ENCODE measurements around the gene CLCN6. TPM values are rescaled to one million over a fixed set of nuclear protein-coding genes. Genes with fewer than 3 reads are reported as not detected.

The CLCN6 gene
- total and polyA plus RNA-seq, 4 donors, result 5.0 to 9.0 (median 6.5) TPM

- WGBS, result 87% methylated on average over 4 of the region's 4 CpGs
- H3K36me3 ChIP-seq (ENCODE audit: control insufficient read depth in 4 of 4, insufficient read depth in 3 of 4, low read depth in 1 of 4, low read length in 3 of 4), result no peaks in the 10 kb centered on the region
- no peaks in the 10 kb centered on the region for H3K27me3 ChIP-seq (ENCODE audit: control insufficient read depth in 4 of 4, insufficient read depth in 4 of 4, low read length in 3 of 4)
- H3K4me1 ChIP-seq (ENCODE audit: control insufficient read depth in 4 of 4, insufficient read depth in 4 of 4, low read length in 3 of 4), result no peaks in the 10 kb centered on the region
- no peak overlapping the region for H3K9ac ChIP-seq (ENCODE audit: low read depth in 1 of 2, low read length in 2 of 2)
- TF ChIP-seq HNF4G (IDR thresholded peaks at IDR 0.05) (no peak), EGR1 (IDR thresholded peaks at IDR 0.05; ENCODE audit: low read depth in 2 of 2) (no peak)
- H3K27ac ChIP-seq (ENCODE audit: low read depth in 1 of 2, low read length in 2 of 2), result no peak overlapping the region
- no peaks in the 10 kb centered on the region for H3K9me3 ChIP-seq (ENCODE audit: control insufficient read depth in 4 of 4, low read length in 3 of 4)
- no peak overlapping the region for H3K4me3 ChIP-seq (ENCODE audit: low read depth in 1 of 3, low read length in 3 of 3)
- DNase-seq (ENCODE audit: low spot score), result no peak
These were observed 36.7 kb upstream of the CLCN6 start for GRCh38 chr1:11769274-11769673.

- Histone ChIP-seq H3K9ac (ENCODE audit: low read depth in 1 of 2, low read length in 2 of 2) (no peak overlapping the region), H3K4me3 (ENCODE audit: low read depth in 1 of 3, low read length in 3 of 3) (no peak overlapping the region), H3K36me3 (ENCODE audit: control insufficient read depth in 4 of 4, insufficient read depth in 3 of 4, low read depth in 1 of 4, low read length in 3 of 4) (no peaks in the 10 kb centered on the region), H3K4me1 (ENCODE audit: control insufficient read depth in 4 of 4, insufficient read depth in 4 of 4, low read length in 3 of 4) (no peaks in the 10 kb centered on the region), H3K27me3 (ENCODE audit: control insufficient read depth in 4 of 4, insufficient read depth in 4 of 4, low read length in 3 of 4) (no peaks in the 10 kb centered on the region), H3K9me3 (ENCODE audit: control insufficient read depth in 4 of 4, low read length in 3 of 4) (no peaks in the 10 kb centered on the region), H3K27ac (ENCODE audit: low read depth in 1 of 2, low read length in 2 of 2) (no peak overlapping the region)
- no peak for TF ChIP-seq JUND (IDR thresholded peaks at IDR 0.05)
- no peak for TF ChIP-seq CTCF (IDR thresholded peaks at IDR 0.05; ENCODE audit: low read depth, low read length, missing input control)
- TF ChIP-seq SP1 (IDR thresholded peaks at IDR 0.05), result no peak
- no peak for TF ChIP-seq ATF3 (IDR thresholded peaks at IDR 0.05)
- no peak for TF ChIP-seq NR2F2 (IDR thresholded peaks at IDR 0.05)
- no peak for TF ChIP-seq FOXA2 (IDR thresholded peaks at IDR 0.05)
- TF ChIP-seq GABPA (IDR thresholded peaks at IDR 0.05 in 1 of 2, conservative IDR thresholded peaks at IDR 0.05 in 1 of 2), result no peak
- no peak for TF ChIP-seq TAF1 (conservative IDR thresholded peaks at IDR 0.05)
- no peak for TF ChIP-seq EGR1 (IDR thresholded peaks at IDR 0.05; ENCODE audit: low read depth in 2 of 2)
- no peak for TF ChIP-seq HNF4A (conservative IDR thresholded peaks at IDR 0.05)
- no peak for TF ChIP-seq FOXA1 (IDR thresholded peaks at IDR 0.05)
- no peak for TF ChIP-seq YY1 (IDR thresholded peaks at IDR 0.05)
- no peak for TF ChIP-seq MAX (IDR thresholded peaks at IDR 0.05)
- TF ChIP-seq RAD21 (IDR thresholded peaks at IDR 0.05), result no peak
- no peak for TF ChIP-seq REST (IDR thresholded peaks at IDR 0.05)
- no peak for TF ChIP-seq ZBTB33 (IDR thresholded peaks at IDR 0.05)
- TF ChIP-seq RXRA (IDR thresholded peaks at IDR 0.05), result no peak
- DNase-seq (ENCODE audit: low spot score), result no peak
These were observed 36.0 kb upstream of the CLCN6 start for GRCh38 chr1:11770011-11770410.

Measured in liver (tissue), 9 donors.